MM.1S (cell line): Measurements from ENCODE around the gene ACTL10.

Source experiments
- DNase-seq: peaks from one replicate; pipeline ENCODE4 v3.0.0-alpha.2; 2015
- H2AFZ ChIP-seq: fragments of 300-600 bp; sonication (generic); 2 replicates; pipeline ENCODE4 v1.6.0; 2016; ENCODE audit warnings: antibody characterized with exemption, low read length
- H3F3A ChIP-seq: fragments of 300-600 bp; sonication (generic); 2 replicates; pipeline ENCODE4 v1.6.1; 2016; ENCODE audit warnings: mild to moderate bottlenecking, antibody characterized with exemption, low read length, moderate library complexity, mixed read lengths; ENCODE audit not compliant: insufficient read depth
- H3K27ac ChIP-seq: fragments of 300-600 bp; sonication (generic); 2 replicates; pipeline ENCODE4 v1.5.1; 2016; ENCODE audit warnings: mild to moderate bottlenecking, low read length
- H3K27me3 ChIP-seq: fragments of 300-600 bp; sonication (generic); replicated peaks from 2 replicates; pipeline ENCODE4 v1.6.0; 2016; ENCODE audit warnings: low read length; ENCODE audit not compliant: insufficient read depth
- H3K36me3 ChIP-seq: fragments of 300-600 bp; sonication (generic); replicated peaks from 2 replicates; pipeline ENCODE4 v1.6.1; 2016; ENCODE audit warnings: mild to moderate bottlenecking, low read length, mixed read lengths; ENCODE audit not compliant: insufficient read depth
- H3K4me1 ChIP-seq: fragments of 300-600 bp; sonication (generic); 2 replicates; pipeline ENCODE4 v1.6.1; 2016; ENCODE audit warnings: low read length, mixed read lengths
- H3K4me2 ChIP-seq: fragments of 300-600 bp; sonication (generic); 2 replicates; pipeline ENCODE4 v1.6.0; 2016; ENCODE audit warnings: low read depth, low read length
- H3K4me3 ChIP-seq: fragments of 300-600 bp; sonication (generic); 2 replicates; pipeline ENCODE4 v1.5.1; 2016; ENCODE audit warnings: low read length, mixed read lengths
- H3K79me2 ChIP-seq: fragments of 300-600 bp; sonication (generic); 2 replicates; pipeline ENCODE4 v1.6.1; 2016; ENCODE audit warnings: mixed run types, low read length, mixed read lengths
- H3K9ac ChIP-seq: fragments of 300-600 bp; sonication (generic); 2 replicates; pipeline ENCODE4 v1.6.1; 2016; ENCODE audit warnings: low read length, mixed read lengths
- H3K9me2 ChIP-seq: fragments of 300-600 bp; sonication (generic); replicated peaks from 2 replicates; pipeline ENCODE4 v1.6.1; 2016; ENCODE audit warnings: mild to moderate bottlenecking, low read length, mixed read lengths; ENCODE audit not compliant: insufficient read depth
- H3K9me3 ChIP-seq: fragments of 300-600 bp; sonication (generic); replicated peaks from 2 replicates; pipeline ENCODE4 v1.6.1; 2016; ENCODE audit warnings: mild to moderate bottlenecking, low read length, mixed read lengths; ENCODE audit not compliant: insufficient read depth
- H4K20me1 ChIP-seq: fragments of 300-600 bp; sonication (generic); 2 replicates; pipeline ENCODE4 v1.6.1; 2016; ENCODE audit warnings: mild to moderate bottlenecking, low read length, moderate library complexity, mixed read lengths; ENCODE audit not compliant: insufficient read depth
- EZH2 ChIP-seq: fragments of 300-600 bp; sonication (generic); optimal IDR thresholded peaks from 2 replicates; pipeline ENCODE3; 2017; ENCODE audit warnings: low read depth, mild to moderate bottlenecking, antibody characterized with exemption, low read length, mixed read lengths
- EZH2phosphoT487 ChIP-seq: fragments of 300-600 bp; sonication (generic); IDR thresholded peaks from 2 replicates; pipeline ENCODE4 v1.6.1; 2018; ENCODE audit warnings: antibody characterized with exemption, low read length
- TF ChIP-seq, protein P1 (sequence below): fragments of 300-600 bp; sonication (generic); IDR thresholded peaks from 2 replicates; pipeline ENCODE4 v1.5.1; 2016; ENCODE audit warnings: antibody characterized with exemption, low read length, mixed read lengths

The ACTL10 gene

DNA sequence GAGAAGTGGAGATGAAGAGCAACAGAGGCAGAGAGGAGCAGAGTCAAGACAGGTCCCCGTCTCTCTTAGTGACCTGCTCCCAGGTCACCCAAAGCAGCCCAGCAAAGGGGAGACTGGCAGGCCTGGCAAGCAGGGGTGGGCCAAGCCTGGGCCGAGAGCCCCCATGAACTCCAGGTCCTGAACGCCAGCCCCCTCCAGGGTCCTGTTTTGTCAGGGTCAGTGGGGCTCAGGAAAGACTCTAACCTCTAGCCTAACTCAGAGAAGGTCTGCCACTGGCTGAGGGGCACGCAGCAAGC lies 6.3 kb downstream of the ACTL10 start:
- peaks cover 22% of the 10 kb centered on the region for H3K4me1 ChIP-seq
- no peak overlapping the region for H2AFZ ChIP-seq
- H3K4me3 ChIP-seq = peak overlapping the region; percentile 91

DNA sequence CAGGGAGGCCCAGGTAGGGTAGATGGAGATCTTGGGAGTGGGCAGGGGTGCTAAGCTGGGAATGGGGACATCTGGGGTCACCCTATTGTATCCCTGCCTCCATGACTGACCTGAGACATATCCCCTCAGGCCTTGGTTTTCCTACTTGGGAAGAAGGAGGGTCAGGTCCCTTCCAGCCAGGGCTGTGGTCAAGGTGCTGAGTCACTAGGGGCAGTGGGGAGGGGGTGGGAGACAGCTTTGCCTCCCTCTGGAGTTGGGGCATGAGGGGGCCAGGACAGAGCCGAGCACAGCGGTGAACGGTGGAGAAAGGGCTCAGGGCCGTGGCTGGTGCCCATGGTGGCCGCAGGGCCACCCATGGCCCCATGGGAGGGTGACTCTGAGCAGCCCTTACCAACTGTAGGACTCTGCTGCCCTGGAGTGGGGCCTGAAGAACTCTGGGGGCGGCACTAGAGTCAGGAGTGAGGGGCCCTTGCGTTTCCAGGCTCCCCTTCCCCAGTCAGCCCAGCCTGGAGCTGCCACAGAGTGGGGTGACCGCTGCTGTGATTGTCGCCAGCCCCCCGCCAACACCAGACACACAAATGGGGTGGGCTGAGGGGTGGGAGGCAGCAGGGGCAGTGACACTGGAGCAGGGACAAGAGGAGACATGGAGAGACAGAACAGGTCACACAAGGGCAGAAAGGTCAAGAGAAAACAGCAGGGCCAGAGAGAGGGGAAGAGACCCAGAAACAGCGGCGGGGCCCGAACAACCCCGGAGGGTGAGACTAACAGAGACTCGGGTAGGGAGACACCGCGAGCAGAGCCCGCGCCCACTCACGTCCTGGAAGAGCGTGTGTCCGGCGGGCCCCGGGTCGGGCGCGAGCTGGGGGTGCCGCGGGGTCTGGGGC lies 6.9 kb downstream of the ACTL10 start:
- Histone ChIP-seq H3K27me3 (no peaks in the 10 kb centered on the region), H3K79me2 (peaks cover 25% of the 10 kb centered on the region), H3K4me2 (peak overlapping the region; percentile 99), H3K27ac (no peak overlapping the region), H3K4me3 (peak overlapping the region; percentile 91), H2AFZ (peak overlapping the region; percentile 69; the same call in 1 of the 2 replicates), H3K9me3 (no peaks in the 10 kb centered on the region), H3K9me2 (no peaks in the 10 kb centered on the region), H3F3A (peaks cover 16% of the 10 kb centered on the region; the same call in 1 of the 2 replicates), H3K36me3 (no peaks in the 10 kb centered on the region), H3K4me1 (peaks cover 16% of the 10 kb centered on the region), H4K20me1 (no peaks in the 10 kb centered on the region), H3K9ac (peak overlapping the region; percentile 73)
- TF ChIP-seq EZH2 = no peak
- no peak for TF ChIP-seq EZH2phosphoT487
- TF ChIP-seq, protein P1, sequence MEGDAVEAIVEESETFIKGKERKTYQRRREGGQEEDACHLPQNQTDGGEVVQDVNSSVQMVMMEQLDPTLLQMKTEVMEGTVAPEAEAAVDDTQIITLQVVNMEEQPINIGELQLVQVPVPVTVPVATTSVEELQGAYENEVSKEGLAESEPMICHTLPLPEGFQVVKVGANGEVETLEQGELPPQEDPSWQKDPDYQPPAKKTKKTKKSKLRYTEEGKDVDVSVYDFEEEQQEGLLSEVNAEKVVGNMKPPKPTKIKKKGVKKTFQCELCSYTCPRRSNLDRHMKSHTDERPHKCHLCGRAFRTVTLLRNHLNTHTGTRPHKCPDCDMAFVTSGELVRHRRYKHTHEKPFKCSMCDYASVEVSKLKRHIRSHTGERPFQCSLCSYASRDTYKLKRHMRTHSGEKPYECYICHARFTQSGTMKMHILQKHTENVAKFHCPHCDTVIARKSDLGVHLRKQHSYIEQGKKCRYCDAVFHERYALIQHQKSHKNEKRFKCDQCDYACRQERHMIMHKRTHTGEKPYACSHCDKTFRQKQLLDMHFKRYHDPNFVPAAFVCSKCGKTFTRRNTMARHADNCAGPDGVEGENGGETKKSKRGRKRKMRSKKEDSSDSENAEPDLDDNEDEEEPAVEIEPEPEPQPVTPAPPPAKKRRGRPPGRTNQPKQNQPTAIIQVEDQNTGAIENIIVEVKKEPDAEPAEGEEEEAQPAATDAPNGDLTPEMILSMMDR = no peak
- DNase-seq = peak; percentile 6

More for the DNA sequence above, 6.3 kb downstream of the ACTL10 start:
- Histone ChIP-seq H3K9me2 (no peaks in the 10 kb centered on the region), H3K36me3 (no peaks in the 10 kb centered on the region), H3F3A (peaks cover 16% of the 10 kb centered on the region; the same call in 1 of the 2 replicates), H3K27ac (no peak overlapping the region), H3K9me3 (no peaks in the 10 kb centered on the region), H3K4me2 (peak overlapping the region; percentile 99), H4K20me1 (no peaks in the 10 kb centered on the region), H3K27me3 (no peaks in the 10 kb centered on the region), H3K9ac (peak overlapping the region; percentile 73; the same call in 1 of the 2 replicates), H3K79me2 (peaks cover 29% of the 10 kb centered on the region)
- no peak for TF ChIP-seq EZH2phosphoT487
- TF ChIP-seq, protein P1 = no peak
- no peak for TF ChIP-seq EZH2
- DNase-seq = peak; percentile 5

DNA sequence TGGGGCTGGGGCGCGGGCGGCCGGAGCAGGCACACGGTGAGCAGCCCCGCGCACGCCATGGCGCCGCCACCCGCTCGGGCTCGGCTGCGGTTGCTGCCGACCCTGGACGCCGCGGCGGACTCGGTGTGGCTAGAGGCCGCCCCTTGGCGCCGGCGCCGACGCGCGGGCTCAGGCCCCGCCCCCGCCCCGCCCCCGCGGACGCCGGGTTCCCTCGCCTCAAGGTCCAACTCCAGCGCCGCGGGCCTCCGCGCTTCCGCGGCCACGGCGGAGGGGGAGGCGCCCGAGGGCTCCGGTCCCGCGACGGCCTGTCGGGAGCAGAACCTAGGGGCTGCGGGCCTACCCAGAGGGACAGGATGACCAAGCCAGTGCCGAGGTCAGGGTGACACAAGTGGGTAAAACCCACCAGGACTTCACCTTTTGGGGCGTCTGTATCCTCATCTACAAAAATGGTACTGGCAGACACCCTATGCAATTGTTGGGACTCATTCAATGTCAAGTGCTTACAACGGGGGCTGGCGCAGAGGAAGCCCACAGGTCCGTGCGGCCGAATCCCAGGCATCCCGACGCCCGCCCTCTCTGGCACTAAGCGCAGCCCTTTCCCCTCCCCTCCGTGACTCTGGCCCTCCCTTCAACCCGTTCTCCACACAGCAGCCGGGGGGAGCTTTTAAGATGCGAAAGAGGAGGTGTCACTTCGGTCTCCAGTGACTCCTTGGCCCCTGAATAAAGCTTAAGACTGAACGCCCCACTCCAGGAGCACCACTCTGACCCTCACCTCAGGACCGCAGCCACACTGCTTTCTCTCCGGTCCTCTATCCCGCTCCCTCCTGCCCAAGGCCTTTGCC lies 7.8 kb downstream of the ACTL10 start, which contains the start of gene NECAB3:
NECAB3 (minus strand) TSS at position 135 of the 842 bp plus-strand sequence; CDS start at position 59, 76 bp downstream.
- H3K27ac ChIP-seq = no peak within 1 kb of the TSS; the same call in 1 of the 2 replicates
- H3K27me3 ChIP-seq = no peaks in the 10 kb centered on the region
- peaks cover 16% of the 10 kb centered on the region; the same call in 1 of the 2 replicates for H3F3A ChIP-seq
- peak within 1 kb of the TSS; percentile 69; the same call in 1 of the 2 replicates for H2AFZ ChIP-seq
- no peaks in the 10 kb centered on the region for H3K36me3 ChIP-seq
- H3K79me2 ChIP-seq = peaks cover 29% of the 10 kb centered on the region
- no peaks in the 10 kb centered on the region for H3K9me3 ChIP-seq
- H4K20me1 ChIP-seq = no peaks in the 10 kb centered on the region
- TF ChIP-seq EZH2phosphoT487 = no peak
- TF ChIP-seq EZH2 = no peak
- TF ChIP-seq, protein P1 = no peak
- peak within 1 kb of the TSS; percentile 91 for H3K4me3 ChIP-seq
- peak within 1 kb of the TSS; percentile 99 for H3K4me2 ChIP-seq
- peaks cover 16% of the 10 kb centered on the region for H3K4me1 ChIP-seq
- H3K9ac ChIP-seq = peak within 1 kb of the TSS; percentile 73
- H3K9me2 ChIP-seq = no peaks in the 10 kb centered on the region
- DNase-seq = peak; percentile 82
